Cardiac septum (tissue), 1 donor: ENCODE measurements around the gene YIPF5. TPM values are rescaled to one million over a fixed set of nuclear protein-coding genes. Genes with fewer than 3 reads are reported as not detected.

ENCODE experiments used
- DNase-seq: peaks from one replicate; pipeline ENCODE4 v3.0.0-alpha.2; 2020; ENCODE audit warnings: low spot score
- intact Hi-C: fragments of 100-400 bp; cut with DNase I; formaldehyde crosslinking; loops from one replicate; pipeline ENCODE4 v1.14.0; 2022
- total RNA-seq: library from RNA; stranded (reverse); fragmentation: NEBNext Ultra II Directional; extraction: Animal tissue kit (Norgen Biotek cat#: 25700); gene quantifications from one replicate; pipeline ENCODE4 v1.2.1, GENCODE V29; 2021
- donor health status: DM: no; HTN: no; CAD: no.

Gene YIPF5
- total RNA-seq, 1 donor from 2014 or later, result 25.0 TPM

DNA sequence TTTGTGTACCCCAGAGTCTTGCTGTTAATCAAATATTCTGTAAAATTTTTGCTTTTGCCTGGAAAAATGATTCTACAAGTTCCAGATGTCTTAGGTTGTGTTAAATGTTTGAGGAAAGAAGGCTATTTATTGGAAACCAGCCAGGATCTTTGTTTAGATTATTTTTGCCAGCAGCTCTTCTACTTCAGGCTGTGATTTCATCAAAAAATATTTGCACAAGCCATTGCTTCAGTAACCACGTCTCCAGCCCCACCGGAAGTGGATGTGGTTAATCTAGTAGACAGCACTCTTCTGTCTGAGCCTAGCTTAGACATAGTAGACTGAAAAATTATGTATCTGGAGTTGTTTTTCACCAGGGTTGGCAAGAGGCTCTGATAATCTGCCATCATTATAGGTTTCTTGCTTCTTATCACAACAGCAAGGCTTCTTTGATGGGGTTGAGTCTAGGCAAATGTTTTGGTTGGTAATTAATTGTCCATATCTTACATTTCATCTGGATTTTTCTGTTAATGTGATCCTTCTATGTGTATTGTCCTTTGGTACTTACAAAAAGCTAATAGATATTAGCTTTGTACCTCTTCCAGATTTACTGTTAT is 17.3 kb upstream of the YIPF5 start:
- no peak for DNase-seq
- intact Hi-C loops, result no loop called here

DNA sequence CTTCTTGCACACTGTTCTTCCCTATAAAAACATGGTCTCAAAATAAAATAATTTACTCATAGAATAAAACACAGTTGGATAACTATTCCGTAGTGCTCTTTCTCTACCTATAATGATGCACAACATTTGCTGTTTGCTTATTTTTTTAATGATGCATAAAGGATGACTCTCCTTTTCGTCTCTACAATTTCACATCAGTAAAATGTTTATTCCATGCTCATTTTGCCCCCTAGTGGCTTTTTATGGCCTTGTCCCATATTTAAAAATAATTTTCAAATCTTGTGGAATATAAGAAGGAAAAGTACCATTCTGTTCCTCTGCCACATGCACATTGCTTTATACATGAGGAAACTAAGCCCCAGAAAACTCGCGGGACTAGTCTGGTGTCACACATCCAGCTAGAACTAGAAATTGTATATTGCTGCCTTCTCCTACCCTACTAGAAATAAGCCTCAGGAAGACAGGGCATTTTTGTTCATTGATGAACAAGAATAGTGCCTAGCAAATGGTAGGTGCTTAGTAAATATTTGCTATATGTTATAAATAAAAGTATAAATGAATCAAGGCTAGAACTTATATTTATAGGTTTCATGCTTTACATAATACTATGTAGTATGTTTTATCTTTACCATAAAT is 12.9 kb upstream of the YIPF5 start:
- no peak for DNase-seq
- intact Hi-C loops, result no loop called here

GRCh38 chr5:144179226-144179625 is 8.8 kb upstream of the YIPF5 start:
- intact Hi-C loops, result no loop called here
- no peak for DNase-seq

DNA sequence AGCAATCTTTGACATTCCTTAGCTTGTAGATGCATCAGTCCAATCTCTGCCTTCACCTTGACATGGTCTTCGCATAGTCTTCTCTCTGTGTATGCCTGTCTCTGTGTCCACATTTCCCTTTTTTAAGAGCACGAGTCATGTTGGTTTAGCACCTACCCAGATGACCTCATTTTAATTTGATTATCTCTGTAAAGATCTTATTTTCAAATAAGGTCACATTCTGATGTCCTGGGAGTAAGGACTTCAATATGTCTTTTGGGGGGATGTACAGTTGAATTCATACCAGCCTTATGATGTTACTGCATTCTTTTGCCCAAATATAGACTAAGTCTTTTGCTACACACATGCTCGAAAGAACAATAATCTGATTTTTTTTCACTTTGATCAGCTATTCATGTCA is 7.1 kb upstream of the YIPF5 start:
- intact Hi-C loops, result no loop called here
- DNase-seq, result no peak

- no peak for DNase-seq
- intact Hi-C loops, result no loop called here
Measured at GRCh38 chr5:144173766-144174165, 3.3 kb upstream of the YIPF5 start.

GRCh38 chr5:144169904-144170275 is 569 bp downstream of the YIPF5 start:
- intact Hi-C loops, result no loop called here
- DNase-seq, result no peak

GRCh38 chr5:144167998-144168397 is 2.5 kb downstream of the YIPF5 start:
- intact Hi-C loops, result no loop called here
- no peak for DNase-seq

GRCh38 chr5:144166696-144167095 is 3.8 kb downstream of the YIPF5 start:
- no peak for DNase-seq
- intact Hi-C loops, result no loop called here

GRCh38 chr5:144162686-144163085 is 7.8 kb downstream of the YIPF5 start:
- intact Hi-C loops, result no loop called here
- DNase-seq, result no peak

DNA sequence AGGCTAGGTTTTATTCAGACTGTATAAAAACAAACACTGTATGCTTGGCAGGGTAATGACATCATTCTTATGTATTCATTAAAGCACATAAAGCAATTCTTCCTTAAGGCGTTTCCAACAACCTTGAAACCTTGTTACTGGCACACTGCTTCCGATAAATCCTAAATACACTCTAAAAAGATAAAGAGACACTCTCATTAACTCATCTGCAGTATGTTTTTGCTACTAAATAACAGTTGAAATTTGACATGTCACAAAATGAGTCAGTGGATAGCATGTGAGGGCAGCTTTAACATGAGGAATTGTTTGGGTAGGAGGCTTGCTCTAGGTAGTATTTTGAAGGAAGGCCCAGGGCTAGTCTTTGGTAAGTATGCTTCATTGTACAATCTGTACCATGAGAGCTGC is 13.7 kb downstream of the YIPF5 start:
- no peak for DNase-seq
- intact Hi-C loops, result no loop called here

DNA sequence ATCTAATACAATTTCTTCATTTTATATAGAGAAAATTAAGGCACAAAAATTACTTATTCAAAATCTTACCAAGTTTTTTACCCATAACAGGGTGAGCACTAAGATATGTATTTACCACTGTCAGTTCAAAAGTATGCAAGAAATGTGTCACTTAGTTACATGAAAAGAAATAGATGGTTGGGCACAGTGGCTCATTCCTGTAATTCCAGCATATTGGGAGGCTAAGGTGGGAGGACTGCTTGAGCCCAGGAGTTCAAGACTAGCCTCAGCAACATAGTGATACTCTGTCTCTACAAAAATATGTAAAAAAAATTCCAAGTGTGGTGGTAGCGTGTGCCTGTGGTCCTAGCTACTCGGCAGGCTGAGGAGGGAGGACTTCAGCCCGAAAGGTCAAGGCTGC is 19.4 kb downstream of the YIPF5 start:
- intact Hi-C loops, result no loop called here
- DNase-seq, result no peak

- no peak for DNase-seq
- intact Hi-C loops, result loop anchor here (5.0 to 10.0 kb wide), 4 partner anchors 113 to 1223 kb away; partner anchors contain the start of gene NR3C1
Measured at GRCh38 chr5:144144956-144145751, 25.3 kb downstream of the YIPF5 start.

GRCh38 chr5:144143625-144144024 is 26.8 kb downstream of the YIPF5 start:
- intact Hi-C loops, result loop anchor here (5.0 to 10.0 kb wide), 4 partner anchors 111 to 1221 kb away; partner anchors contain the start of gene NR3C1
- no peak for DNase-seq

DNA sequence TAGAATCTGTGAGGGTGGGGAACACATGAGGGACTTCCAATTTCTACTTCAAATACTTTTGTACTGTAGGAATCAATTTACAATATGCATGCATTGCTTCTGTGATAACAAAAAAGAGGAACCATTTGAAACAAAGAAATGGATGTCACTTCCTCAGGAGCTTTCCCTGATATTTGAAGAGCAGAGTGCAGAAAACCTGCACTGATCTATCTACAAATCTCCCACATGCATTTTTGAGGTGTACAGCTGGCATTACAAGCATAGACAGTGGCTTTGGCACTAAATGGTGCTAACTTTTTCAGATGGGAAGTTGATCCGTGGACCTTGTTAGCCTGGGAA is 27.7 kb downstream of the YIPF5 start:
- intact Hi-C loops, result loop anchor here (5.0 to 10.0 kb wide), 4 partner anchors 110 to 1220 kb away; partner anchors contain the start of gene NR3C1
- DNase-seq, result no peak

DNA sequence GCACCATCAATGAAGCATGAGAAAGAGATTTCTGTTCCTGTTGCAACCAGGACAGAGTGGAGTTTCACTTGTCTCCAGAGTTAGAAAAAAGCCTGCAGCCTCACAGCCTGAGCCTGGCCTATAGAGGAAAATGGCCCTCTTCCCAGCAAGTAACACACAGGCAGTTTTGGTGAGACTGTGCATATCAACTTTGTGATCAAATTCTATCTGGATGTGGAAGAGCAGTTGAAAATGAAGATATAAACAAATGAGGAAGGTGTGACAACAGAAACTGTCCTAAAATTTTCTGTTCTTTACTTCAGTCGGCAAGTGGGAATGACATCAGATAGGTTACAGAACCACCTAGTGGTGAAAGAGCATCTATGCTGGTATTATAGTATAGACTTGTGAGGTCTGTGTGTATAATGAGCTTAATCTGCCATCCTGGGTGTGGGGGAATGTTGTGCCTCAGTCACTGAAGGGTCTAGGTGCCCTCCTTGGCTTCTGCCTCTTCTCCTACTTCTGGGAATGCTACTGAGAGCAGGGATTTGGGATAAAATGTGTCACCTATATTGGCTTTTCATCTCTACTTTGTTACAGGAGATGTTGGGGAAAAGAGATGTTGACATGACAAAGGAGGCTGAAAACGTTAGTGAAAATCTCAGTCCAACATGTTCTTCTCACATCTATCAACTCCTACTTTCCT is 28.2 kb downstream of the YIPF5 start:
- no peak for DNase-seq
- intact Hi-C loops, result loop anchor here (5.0 to 10.0 kb wide), 4 partner anchors 110 to 1220 kb away; partner anchors contain the start of gene NR3C1

DNA sequence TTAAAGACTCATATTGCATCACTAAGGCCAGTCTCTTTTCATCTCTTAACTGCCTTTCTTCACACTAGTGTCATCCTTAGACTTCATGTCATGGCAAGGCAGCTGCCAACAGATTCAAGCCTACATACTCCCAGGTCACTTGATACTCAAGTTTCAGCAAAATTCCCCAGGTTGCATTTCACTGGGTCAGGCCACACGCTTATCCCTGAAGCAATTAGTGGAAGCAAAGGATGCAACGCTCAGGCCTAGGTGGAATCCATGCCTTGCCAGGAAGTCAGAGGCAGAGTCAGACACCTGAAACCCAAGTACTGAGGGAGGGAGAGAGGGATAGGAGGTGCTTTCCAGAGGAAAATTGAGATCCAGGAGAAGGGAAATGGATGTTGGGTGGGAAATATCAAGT is 28.9 kb downstream of the YIPF5 start:
- intact Hi-C loops, result loop anchor here (5.0 to 10.0 kb wide), 4 partner anchors 109 to 1219 kb away; partner anchors contain the start of gene NR3C1
- DNase-seq, result no peak

GRCh38 chr5:144139586-144139985 is 30.9 kb downstream of the YIPF5 start:
- intact Hi-C loops, result no loop called here
- no peak for DNase-seq

- intact Hi-C loops, result no loop called here
- DNase-seq, result no peak
Measured at GRCh38 chr5:144135113-144135762, 35.2 kb downstream of the YIPF5 start.

DNA sequence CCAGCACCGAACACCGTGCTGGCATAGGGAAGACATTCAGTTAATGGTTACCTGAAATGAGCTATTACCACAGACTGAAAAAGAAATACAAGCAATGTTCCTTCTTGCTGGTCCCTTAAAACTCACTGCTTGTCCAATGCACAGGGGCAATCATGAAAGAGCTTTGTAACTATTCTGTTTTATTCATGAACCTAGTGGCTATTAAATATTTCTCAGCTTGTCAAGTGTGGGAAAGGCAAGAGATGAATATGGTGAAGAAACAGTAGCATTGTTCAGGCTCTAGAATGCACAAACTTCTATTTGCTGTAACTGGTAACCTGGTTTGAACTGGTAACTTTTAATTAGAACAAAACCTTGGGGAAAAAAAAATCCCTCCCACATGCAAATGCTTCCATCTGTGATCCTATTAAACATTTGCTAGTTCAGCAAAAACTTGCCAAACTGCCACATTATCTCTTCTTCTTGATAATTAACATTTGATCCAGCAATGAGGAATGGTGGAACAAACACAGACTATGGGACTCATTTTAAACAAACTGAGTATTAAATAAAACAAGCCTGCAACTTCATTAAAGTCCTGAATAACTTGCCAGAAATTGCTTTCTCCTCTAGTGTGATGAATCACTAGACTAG is 36.1 kb downstream of the YIPF5 start:
- no peak for DNase-seq
- intact Hi-C loops, result no loop called here
